SIG-M5 (cell line): Measurements from ENCODE around the gene CCDC187.

Source experiments
- DNase-seq: peaks from one replicate; lab custom pipeline; 2025; lab: John Stamatoyannopoulos, UW

The CCDC187 gene

DNA sequence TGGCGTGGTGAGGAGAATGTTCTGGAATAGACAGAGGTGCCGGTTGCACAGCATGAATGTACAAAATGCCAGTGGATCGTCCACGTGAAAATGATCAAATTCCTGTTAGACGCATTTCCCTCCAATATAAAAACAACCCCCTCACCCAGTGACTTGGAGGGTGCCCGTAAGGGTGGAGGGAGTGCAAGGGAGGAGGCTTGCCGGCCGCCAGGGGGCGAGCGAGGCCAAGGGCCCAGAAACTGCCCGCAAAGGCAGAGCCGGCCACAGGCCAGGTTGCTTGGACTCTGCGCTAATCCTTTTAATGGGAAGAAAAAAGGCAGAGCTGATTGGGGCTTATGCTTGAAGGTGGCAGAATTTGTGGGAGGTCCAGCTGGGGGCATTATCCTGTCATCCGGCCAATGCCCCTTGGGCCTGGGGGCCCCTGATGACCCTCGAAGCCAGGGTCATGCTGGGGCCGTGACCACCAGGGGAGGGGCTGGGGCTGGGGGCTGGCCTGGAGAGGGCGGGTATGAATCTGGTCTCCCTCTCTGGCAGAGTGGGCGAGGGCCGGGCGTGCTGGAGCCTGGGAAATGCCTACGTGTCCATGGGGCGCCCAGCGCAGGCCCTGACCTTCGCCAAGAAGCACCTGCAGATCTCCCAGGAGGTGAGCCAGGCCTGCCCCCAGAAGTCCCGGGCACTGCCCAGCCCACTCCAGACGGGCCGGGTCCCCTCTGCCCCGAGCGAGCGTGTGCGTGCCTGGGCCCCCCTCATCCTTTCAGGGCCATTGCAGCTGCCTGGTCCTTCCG is 35.5 kb upstream of the CCDC187 start:
- no peak for DNase-seq

DNA sequence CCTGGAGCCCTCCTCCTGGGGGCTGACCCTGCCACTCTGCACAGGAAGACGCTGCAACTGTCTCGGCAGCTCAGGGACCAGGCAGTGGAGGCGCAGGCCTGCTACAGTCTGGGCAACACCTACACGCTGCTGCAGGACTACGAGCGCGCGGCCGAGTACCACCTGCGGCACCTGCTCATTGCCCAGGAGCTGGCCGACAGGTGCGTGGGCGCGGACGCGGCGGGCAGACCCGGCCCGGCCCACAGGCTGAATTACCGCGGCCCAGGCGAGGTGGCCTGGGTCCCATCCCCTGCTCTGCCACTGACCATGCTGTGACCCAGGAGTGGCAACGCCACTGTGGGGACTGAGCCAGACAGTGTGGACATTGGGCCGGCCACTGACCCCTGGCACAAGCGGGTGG is 34.6 kb upstream of the CCDC187 start:
- DNase-seq = no peak

- no peak for DNase-seq
Observed at GRCh38 chr9:136337416-136338395, 33.8 kb upstream of the CCDC187 start.

DNA sequence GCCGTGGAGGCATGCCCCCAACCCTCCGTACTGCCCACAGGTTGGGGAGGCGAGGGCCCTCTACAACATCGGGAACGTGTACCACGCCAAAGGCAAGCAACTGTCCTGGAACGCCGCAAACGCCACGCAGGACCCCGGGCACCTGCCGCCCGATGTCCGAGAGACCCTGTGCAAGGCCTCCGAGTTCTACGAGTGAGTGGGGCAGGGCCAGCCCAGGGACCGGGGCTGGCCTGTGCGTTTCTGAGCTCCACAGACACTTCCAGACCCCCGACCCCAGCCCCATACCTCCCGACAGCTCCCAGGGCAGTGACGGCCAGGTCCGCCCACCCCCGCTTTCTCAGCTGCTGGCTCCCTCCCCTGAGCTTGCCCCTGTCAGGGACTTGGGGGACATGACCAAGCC is 33.0 kb upstream of the CCDC187 start:
- DNase-seq = no peak

GRCh38 chr9:136336156-136336870 is 32.4 kb upstream of the CCDC187 start:
- DNase-seq = no peak

GRCh38 chr9:136335296-136336155 is 31.6 kb upstream of the CCDC187 start:
- DNase-seq = no peak

- DNase-seq = no peak
Observed at GRCh38 chr9:136334541-136334940, 30.6 kb upstream of the CCDC187 start.

- no peak for DNase-seq
Observed at GRCh38 chr9:136333486-136333885, 29.6 kb upstream of the CCDC187 start.

DNA sequence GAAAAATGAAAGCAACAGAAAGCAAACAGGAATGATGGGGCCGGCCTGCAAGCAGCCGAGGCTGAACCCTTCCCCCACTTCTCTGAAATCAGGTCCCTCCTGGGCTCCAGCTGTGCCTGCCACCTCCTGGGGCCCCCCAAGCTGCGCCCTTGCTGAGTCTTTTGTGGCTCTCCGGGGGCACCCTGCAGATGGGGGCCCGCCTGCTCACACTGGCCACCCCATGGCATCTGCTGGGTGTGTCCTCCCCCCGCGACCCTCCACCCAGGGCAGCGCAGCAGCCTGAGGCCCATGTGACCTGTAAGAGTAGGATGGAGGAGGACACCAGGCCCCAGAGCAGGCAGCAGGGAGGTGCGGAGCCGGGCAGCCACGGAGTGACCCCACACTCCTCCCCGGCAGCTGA is 29.2 kb upstream of the CCDC187 start:
- DNase-seq = no peak

DNA sequence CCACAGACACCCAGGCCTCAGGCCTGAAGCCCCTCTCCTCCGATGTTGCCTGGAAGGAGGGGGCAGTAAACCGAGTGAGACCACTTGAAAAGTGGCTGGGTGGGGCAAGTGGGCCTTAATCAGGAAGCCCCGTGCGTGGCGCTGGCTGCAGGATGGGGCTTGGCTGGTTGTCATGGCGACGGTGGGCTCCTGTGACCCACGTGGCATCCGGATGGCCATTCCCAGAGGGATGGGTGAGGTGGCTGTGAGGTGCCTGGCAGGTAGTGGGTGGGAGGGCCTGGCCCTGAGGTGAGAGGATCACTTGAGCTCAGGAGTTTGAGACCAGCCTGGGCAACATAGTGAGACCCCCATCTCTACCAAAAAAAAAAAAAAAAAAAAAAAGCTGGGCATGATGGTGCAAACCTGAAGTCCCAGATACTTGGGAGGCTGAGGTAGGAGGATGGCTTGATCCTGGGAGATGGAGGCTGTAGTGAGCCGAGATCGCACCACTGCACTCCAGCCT is 28.6 kb upstream of the CCDC187 start:
- DNase-seq = no peak

DNA sequence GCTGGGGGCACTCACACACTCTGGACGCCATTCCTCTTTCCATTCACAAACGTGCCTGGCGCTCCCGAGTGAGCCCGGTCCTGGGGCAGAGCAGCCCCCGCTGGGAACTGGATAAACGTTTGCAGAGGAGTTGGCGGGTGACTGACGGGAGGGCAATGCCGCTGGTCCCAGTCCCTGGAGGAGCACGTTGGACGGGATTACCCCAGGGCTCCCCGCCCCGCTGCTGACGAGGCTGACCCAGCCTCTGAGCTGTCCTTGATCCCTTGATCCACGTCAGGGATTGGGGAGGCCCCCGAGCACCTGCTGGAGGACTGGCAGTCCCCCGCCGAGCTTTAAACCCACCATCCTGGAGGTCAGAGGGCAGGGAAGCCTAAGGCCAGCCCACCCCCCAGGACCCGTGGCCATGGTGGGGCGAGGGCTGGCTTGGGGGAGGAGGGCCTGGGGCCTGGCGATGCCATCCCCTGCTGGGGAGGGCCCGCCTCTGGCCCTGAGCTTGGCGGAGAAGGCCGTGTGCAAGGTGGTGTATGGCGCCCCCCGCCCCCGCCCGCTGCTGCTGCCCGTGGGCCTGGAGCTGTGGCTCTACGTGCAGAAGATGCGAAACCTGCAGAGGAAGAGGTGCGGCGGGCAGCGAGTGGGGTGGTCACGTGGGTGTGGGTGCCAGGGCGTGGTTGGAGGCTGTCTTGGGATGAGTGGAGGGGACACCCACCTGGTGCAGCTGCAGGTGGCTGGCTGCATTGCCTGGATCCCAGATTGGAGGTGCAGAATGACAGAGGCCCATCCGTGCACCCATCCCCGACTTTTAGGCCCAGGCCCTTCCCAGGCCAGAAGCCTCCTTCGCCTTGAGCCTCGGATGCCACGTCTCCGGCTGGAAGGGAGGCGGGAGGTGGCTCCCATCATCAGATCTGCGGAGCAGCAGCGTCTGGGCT is 27.9 kb upstream of the CCDC187 start:
- DNase-seq = no peak

DNA sequence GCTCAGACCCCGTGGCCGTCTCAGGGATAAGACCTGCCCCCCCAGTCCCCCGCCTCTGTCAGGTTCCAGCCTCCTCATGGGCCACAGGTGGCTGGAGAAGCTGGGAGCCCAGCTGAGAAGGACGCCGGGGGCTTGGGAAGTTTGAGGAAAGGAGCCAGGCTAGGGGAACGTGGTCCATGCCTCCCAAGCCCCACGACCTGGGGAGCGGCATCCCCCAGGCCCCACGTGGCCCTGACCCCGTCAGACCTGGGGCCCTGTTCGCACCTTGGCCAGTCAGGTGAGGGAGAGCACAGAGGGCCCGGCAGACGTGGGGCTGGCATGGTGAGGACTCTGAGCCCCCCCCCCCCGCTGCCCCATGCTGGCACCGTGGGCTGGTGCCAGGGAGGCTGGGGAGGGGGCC is 27.1 kb upstream of the CCDC187 start:
- DNase-seq = no peak

DNA sequence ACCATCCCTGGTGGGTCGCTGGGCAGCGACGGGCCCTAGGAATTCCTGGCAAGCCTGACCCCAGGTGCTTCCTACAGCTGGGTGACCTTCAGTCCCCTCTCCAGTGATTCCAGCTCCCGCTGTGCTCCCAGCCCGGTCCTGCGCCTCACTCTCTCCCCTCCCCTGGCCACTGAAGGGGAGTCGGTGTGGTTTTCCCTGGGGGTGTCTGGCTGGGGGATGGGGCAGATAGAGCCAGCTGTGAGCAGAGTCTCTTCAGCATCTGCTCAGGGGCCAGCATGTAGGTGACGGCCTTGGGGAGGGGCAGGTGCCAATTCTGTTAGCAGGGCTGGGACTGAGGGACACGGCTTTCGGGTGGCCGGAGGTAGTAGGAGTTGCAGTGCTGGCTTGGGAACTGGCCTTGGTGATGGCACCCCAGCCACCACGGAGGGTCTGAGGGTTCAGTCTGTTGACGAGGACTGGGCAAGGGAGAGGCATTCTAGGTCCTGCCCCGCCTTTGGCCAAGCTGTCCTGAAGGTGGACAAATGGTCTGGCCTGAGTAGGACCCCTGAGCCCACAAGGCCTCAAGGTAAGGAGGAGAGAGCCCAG is 26.6 kb upstream of the CCDC187 start:
- DNase-seq = no peak

- no peak for DNase-seq
Observed at GRCh38 chr9:136329636-136330405, 25.9 kb upstream of the CCDC187 start.

- DNase-seq = no peak
Observed at GRCh38 chr9:136329211-136329627, 25.3 kb upstream of the CCDC187 start.

- DNase-seq = no peak
Observed at GRCh38 chr9:136328622-136329041, 24.7 kb upstream of the CCDC187 start.

DNA sequence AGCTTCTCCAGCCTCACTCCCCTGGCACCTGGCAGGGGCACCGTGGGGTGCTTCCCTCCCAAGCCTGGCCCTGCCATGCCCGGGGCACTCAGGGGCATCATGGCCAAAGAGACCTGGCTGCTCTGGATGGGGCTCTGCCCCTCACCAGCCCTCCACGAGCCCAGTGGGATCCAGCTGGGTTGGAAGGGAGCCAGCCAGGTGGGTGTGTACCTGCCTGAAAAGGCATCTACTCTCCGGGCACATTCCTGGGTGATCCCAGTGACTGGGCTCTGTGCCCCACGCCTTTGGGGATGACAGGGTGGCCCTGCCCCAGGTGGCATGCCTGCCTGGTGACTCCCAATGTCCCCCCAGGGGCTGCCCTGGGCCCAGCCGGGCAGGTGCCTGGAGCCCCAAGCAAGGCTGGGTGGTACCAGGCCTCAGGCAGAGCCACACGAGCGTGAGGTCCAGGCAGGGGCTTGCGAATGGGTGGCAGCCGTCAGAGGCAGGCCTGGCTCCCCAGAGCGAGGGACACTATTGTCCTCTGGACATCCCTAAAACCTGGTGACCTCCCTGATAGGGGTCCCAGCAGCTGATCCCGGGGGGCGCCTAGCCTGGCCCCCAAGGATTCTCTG is 24.2 kb upstream of the CCDC187 start:
- no peak for DNase-seq

- no peak for DNase-seq
Observed at GRCh38 chr9:136327304-136327974, 23.5 kb upstream of the CCDC187 start, which contains the start of gene GPSM1. Gene GPSM1 (plus strand): TSS chr9:136327539. CDS start chr9:136327696, 157 bp downstream.
